Epithelial cell of esophagus (primary cell): ENCODE measurements around the gene HS6ST2.
A peak's percentile ranks its signal among the peaks of the same experiment; 100 is the strongest.

ENCODE experiments used
- DNase-seq: peaks from one replicate; pipeline ENCODE4 v3.0.0; 2010; ENCODE audit warnings: low read depth
- H3K4me3 ChIP-seq: 2 replicates; pipeline ENCODE4 v1.5.1; 2011; ENCODE audit warnings: mild to moderate bottlenecking, low read length, control low read depth
- TF ChIP-seq, protein P1 (sequence below): IDR thresholded peaks from 2 replicates; pipeline ENCODE4 v1.5.1; 2011; ENCODE audit warnings: low read depth, mild to moderate bottlenecking, low read length, control low read depth, inconsistent platforms; ENCODE audit not compliant: insufficient read depth; ENCODE audit errors: missing control alignments

Gene HS6ST2

DNA sequence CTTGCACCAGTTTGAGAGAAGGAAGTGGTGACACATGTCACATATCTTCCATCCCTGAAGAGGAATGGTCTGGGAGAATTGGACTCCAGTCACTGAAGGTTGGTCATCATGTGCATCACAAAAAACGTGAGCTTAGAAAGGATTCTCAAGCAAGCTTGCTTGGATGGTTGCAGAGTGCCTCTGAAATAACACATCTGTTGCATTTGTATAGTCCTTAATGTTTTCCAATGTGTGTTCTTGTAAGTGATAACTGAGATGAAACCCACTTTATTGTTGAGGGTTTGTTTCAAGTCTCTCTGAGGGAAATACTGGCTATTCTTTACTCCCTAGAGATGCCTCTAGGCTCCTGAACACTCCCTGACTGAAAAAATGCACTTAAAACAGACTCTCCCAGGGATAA is 285.1 kb downstream of the HS6ST2 start:
- DNase-seq = no peak
- TF ChIP-seq, protein P1, sequence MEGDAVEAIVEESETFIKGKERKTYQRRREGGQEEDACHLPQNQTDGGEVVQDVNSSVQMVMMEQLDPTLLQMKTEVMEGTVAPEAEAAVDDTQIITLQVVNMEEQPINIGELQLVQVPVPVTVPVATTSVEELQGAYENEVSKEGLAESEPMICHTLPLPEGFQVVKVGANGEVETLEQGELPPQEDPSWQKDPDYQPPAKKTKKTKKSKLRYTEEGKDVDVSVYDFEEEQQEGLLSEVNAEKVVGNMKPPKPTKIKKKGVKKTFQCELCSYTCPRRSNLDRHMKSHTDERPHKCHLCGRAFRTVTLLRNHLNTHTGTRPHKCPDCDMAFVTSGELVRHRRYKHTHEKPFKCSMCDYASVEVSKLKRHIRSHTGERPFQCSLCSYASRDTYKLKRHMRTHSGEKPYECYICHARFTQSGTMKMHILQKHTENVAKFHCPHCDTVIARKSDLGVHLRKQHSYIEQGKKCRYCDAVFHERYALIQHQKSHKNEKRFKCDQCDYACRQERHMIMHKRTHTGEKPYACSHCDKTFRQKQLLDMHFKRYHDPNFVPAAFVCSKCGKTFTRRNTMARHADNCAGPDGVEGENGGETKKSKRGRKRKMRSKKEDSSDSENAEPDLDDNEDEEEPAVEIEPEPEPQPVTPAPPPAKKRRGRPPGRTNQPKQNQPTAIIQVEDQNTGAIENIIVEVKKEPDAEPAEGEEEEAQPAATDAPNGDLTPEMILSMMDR = no peak
- H3K4me3 ChIP-seq = no peak overlapping the region

DNA sequence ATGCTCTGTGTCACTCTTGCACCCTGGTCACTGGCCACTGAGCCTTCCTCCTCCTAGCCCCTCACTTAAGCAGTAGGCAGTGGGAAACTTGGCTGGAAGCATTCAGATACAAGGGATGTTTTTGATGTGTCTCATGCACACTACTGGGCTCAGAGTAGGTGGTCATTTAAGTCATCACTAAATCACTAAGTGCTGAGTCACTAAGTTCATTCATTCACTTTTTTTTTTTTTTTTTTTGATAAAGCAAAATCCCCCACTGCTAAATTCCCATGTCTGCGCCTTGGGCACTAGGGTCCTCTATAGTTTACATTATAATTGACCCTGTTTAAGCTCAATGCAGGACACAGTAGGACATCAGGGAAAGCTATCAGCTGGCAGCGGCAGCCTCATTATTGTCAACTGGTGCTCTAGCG is 287.2 kb downstream of the HS6ST2 start:
- DNase-seq = no peak
- TF ChIP-seq, protein P1 = no peak
- H3K4me3 ChIP-seq = no peak overlapping the region

DNA sequence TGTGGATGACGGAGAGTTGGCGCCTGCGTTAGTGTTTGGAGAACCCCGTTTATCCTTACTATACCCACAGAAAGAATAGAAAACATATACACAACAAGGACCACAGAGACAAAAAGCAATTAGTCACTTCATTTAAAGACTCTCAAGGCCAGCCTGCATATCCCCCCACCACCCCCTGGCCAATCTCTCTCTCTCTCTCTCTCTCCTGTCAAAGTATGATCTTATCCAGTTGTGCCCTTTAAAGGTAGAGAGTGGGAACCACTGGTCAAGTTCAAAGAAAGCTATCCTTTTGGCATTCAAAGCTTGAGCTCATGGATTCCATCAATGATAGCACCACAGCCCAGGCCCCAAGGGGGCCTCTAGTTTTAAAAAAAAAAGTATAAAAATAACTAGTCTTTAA is 289.3 kb downstream of the HS6ST2 start:
- no peak overlapping the region for H3K4me3 ChIP-seq
- no peak for DNase-seq
- TF ChIP-seq, protein P1 = no peak

DNA sequence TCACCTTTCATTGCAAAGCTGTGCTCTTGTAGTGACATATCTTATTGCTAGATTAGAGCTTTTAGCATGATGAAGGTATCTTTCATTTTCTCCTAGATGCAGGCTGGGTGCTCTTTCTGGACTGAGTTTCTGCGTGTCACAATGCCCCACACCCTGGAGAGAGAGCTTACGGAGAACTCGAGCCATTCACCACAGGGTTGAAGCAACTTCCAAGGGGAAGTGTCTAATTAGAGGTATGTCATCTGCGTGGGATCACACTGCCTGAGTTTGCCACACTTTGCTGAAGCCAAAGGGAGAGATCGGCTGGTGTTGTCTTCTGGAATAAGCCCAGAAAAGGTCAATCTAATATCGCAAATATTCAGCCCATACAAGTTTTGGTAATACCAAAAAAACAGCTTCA is 290.3 kb downstream of the HS6ST2 start:
- DNase-seq = no peak
- TF ChIP-seq, protein P1 = no peak
- no peak overlapping the region for H3K4me3 ChIP-seq

DNA sequence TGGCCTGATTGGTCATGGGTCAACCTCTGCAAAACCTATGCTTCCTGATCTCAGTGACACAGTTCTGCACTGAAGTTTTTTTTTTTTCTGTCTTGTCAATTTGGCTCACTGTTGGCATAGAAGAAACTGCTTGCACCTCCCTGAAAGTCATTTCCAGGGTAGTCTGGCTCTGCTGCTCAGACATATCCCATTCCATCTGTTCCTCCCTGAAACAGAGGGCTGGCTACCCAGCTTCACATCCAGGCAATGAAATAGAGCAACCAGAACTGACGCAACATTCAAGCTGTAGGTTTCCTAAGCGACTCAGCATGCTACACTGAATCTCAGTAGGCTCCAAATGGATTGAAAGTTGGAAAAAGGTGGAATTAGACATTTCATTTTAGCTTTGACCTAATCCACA is 292.8 kb downstream of the HS6ST2 start:
- no peak for DNase-seq
- TF ChIP-seq, protein P1 = no peak
- no peak overlapping the region for H3K4me3 ChIP-seq

DNA sequence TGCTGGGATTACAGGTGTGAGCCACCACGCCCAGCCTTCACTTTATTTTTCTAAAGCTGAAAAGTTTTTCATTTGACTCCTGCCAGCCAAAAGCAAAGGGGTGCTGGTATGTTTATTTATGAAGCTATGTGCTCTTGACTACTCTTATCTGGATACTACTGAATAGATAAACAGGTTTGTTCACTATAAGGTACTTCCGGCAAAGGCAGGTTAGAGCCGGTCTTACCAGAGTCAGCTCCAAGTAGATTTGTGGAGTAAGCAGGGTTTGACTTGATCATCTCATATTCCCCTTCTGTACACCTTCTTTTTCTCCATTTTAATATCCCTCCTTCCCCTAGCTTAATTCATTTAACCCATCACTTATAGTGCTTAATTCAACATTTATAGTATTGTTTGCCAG is 294.2 kb downstream of the HS6ST2 start:
- TF ChIP-seq, protein P1 = no peak
- H3K4me3 ChIP-seq = no peak overlapping the region
- DNase-seq = peak; percentile 46

DNA sequence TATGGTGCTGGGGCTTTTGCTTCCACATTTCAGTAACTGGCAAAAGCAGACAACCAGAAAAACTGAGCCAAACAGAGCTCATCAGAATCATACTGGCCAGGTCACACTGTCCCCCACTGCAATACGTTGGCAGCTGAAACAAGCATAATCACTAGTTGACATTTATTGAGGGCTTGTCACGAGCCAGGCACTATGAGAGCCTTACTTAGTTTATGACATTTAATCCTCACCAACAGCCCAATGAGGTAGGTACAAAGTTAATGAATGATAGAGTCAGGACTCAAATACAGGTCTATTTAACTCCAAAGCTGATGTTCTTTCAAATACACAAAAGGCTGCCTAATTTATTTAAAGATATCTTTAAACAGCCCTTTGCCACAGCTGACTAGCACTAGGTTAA is 295.6 kb downstream of the HS6ST2 start:
- TF ChIP-seq, protein P1 = no peak
- no peak for DNase-seq
- H3K4me3 ChIP-seq = no peak overlapping the region
